HepG2 (cell line): Measurements from ENCODE around the gene FBXL13. TPM values are rescaled to one million over a fixed set of nuclear protein-coding genes. Genes with fewer than 3 reads are reported as not detected.

Experiments used
- ATAC-seq: fragments of 200-7000 bp; cut with Tn5 transposase; 3 replicates; pipeline ENCODE4 v1.9.1; 2020; ENCODE audit warnings: mild to moderate bottlenecking, moderate library complexity
- BruUV-seq: library from RNA; stranded (reverse); fragments of 400-500 nt; replicated peaks from 2 replicates; lab custom pipeline; 2021; lab: Mats Ljungman, UMichigan
- CTCF ChIA-PET: fragments of 300-600 bp; formaldehyde crosslinking; extraction: SDS; loops from one replicate; lab custom pipeline; 2021; ENCODE audit warnings: low total read pairs, inconsistent platforms, low intra/inter-chr PET ratio; lab: Yijun Ruan, JAX
- POLR2A ChIA-PET: fragments of 350-600 bp; sonication (Branson Sonifier 250); formaldehyde crosslinking; loops from one replicate; lab custom pipeline; 2020; ENCODE audit warnings: antibody characterized with exemption, inconsistent platforms; lab: Yijun Ruan, JAX
- DNase-seq: peaks from one replicate; pipeline ENCODE4 v3.0.0-alpha.2; 2015; ENCODE audit warnings: low spot score
- FAIRE-seq: peaks from 3 replicates; lab custom pipeline; 2011; peaks lifted over from hg19 to GRCh38; lab: Jason Lieb, UNC
- H2AFZ ChIP-seq: one replicate; pipeline ENCODE4 v1.6.1; 2011; ENCODE audit warnings: low read length, inconsistent platforms
- H3K27ac ChIP-seq: fragments of 300-600 bp; 3 replicates; pipeline ENCODE4 v1.8.0; 2011; ENCODE audit warnings: mixed run types, mild to moderate bottlenecking, mixed read lengths, low read length, inconsistent platforms; ENCODE audit not compliant: insufficient read depth; ENCODE audit errors: extremely low read length
- H3K27me3 ChIP-seq, 2 experiments: fragments of 200-600 bp in 1 of 2; 2 replicates in 1 of 2; 3 replicates in 1 of 2; pipeline versions ENCODE4 v1.6.0 to v1.8.0; 2011; ENCODE audit warnings: low read length in 2 of 2, mild to moderate bottlenecking in 2 of 2, moderate library complexity in 2 of 2, inconsistent platforms in 1 of 2; ENCODE audit not compliant: insufficient read depth in 2 of 2, control insufficient read depth in 1 of 2
- H3K36me3 ChIP-seq, 2 experiments: fragments of 200-600 bp in 1 of 2; replicated peaks in 1 of 2; 2 replicates in 1 of 2; 3 replicates in 1 of 2; pipeline versions ENCODE4 v1.5.1 to v1.8.0; 2011; ENCODE audit warnings: low read length in 2 of 2, inconsistent platforms in 1 of 2; ENCODE audit not compliant: insufficient read depth in 2 of 2, control insufficient read depth in 1 of 2
- H3K4me1 ChIP-seq: 2 replicates; pipeline ENCODE4 v1.5.1; 2012; ENCODE audit warnings: low read length, inconsistent platforms; ENCODE audit not compliant: insufficient read depth
- H3K4me2 ChIP-seq: 2 replicates; pipeline ENCODE4 v1.6.0; 2011; ENCODE audit warnings: low read depth, low read length, inconsistent platforms
- H3K4me3 ChIP-seq, 3 experiments: fragments of 200-600 bp in 1 of 3; sonication (generic), shearing (Covaris generic) in 1 of 3; replicated peaks in 1 of 3; 2 replicates each; pipeline ENCODE4 v1.5.1; 2011 to 2016; ENCODE audit warnings: low read length in 3 of 3, inconsistent platforms in 2 of 3, low read depth in 2 of 3, mild to moderate bottlenecking in 2 of 3, control low read depth in 1 of 3, mixed read lengths in 1 of 3; ENCODE audit not compliant: insufficient read depth in 1 of 3
- H3K79me2 ChIP-seq: one replicate; pipeline ENCODE4 v1.6.1; 2011; ENCODE audit warnings: low read length, inconsistent platforms; ENCODE audit not compliant: insufficient read depth
- H3K9ac ChIP-seq: 2 replicates; pipeline ENCODE4 v1.6.0; 2011; ENCODE audit warnings: mild to moderate bottlenecking, low read depth, low read length, inconsistent platforms; ENCODE audit not compliant: insufficient read depth
- H3K9me3 ChIP-seq: 2 replicates; pipeline ENCODE4 v1.5.1; 2012; ENCODE audit warnings: mild to moderate bottlenecking, low read length
- H4K20me1 ChIP-seq: 2 replicates; pipeline ENCODE4 v1.6.0; 2011; ENCODE audit warnings: inconsistent platforms, mild to moderate bottlenecking, low read length, moderate library complexity; ENCODE audit not compliant: insufficient read depth
- AGO2 ChIP-seq: fragments of 200-400 bp; formaldehyde crosslinking; optimal IDR thresholded peaks from 2 replicates; pipeline ENCODE3; 2017; ENCODE audit warnings: mild to moderate bottlenecking, low read depth, low read length, moderate library complexity
- EED ChIP-seq: sonication (generic); formaldehyde crosslinking; IDR thresholded peaks from 2 replicates; pipeline ENCODE4 v1.5.0; 2020; ENCODE audit warnings: mild to moderate bottlenecking, missing genetic modification reagents
- IRF2 ChIP-seq: IDR thresholded peaks from 2 replicates; pipeline ENCODE4 v1.6.1; 2018; ENCODE audit warnings: missing genetic modification reagents, missing compliant biosample characterization
- MED13 ChIP-seq: sonication (generic); formaldehyde crosslinking; IDR thresholded peaks from 2 replicates; pipeline ENCODE4 v1.5.0; 2020; ENCODE audit warnings: missing genetic modification reagents
- MXD3 ChIP-seq: IDR thresholded peaks from 2 replicates; pipeline ENCODE4 v1.6.1; 2016; ENCODE audit warnings: mild to moderate bottlenecking, missing biosample characterization, missing genetic modification reagents
- NFYB ChIP-seq: sonication (generic); formaldehyde crosslinking; IDR thresholded peaks from 2 replicates; pipeline ENCODE4 v1.4.0; 2020; ENCODE audit warnings: missing genetic modification reagents
- POLR2G ChIP-seq: fragments of 200-400 bp; formaldehyde crosslinking; IDR thresholded peaks from 2 replicates; pipeline ENCODE4 v1.6.1; 2018; ENCODE audit warnings: mild to moderate bottlenecking, low read depth, low read length, moderate library complexity
- REPIN1 ChIP-seq: sonication (generic); formaldehyde crosslinking; IDR thresholded peaks from 2 replicates; pipeline ENCODE4 v1.8.0; 2022; ENCODE audit warnings: missing genetic modification reagents, low read depth, mild to moderate bottlenecking, borderline replicate concordance
- SAP130 ChIP-seq: IDR thresholded peaks from 2 replicates; pipeline ENCODE4 v1.6.1; 2016; ENCODE audit warnings: low read depth
- SOX5 ChIP-seq: IDR thresholded peaks from 2 replicates; pipeline ENCODE4 v1.6.1; 2016; ENCODE audit warnings: borderline replicate concordance
- SSRP1 ChIP-seq: IDR thresholded peaks from 2 replicates; pipeline ENCODE4 v1.6.1; 2016; ENCODE audit warnings: control low read depth
- TIGD3 ChIP-seq: sonication (generic); formaldehyde crosslinking; IDR thresholded peaks from 2 replicates; pipeline ENCODE4 v1.5.1; 2020; ENCODE audit warnings: mild to moderate bottlenecking, missing genetic modification reagents, borderline replicate concordance
- ZBTB42 ChIP-seq: sonication (generic); formaldehyde crosslinking; IDR thresholded peaks from 2 replicates; pipeline ENCODE4 v1.5.0; 2020; ENCODE audit warnings: mild to moderate bottlenecking, missing genetic modification reagents
- ZFP37 ChIP-seq: sonication (generic); formaldehyde crosslinking; IDR thresholded peaks from 2 replicates; pipeline ENCODE4 v1.4.0; 2020; ENCODE audit warnings: missing genetic modification reagents, borderline replicate concordance
- ZNF10 ChIP-seq: sonication (generic); formaldehyde crosslinking; IDR thresholded peaks from 2 replicates; pipeline ENCODE4 v1.4.0; 2020; ENCODE audit warnings: mild to moderate bottlenecking, low read depth, missing genetic modification reagents, borderline replicate concordance
- ZNF547 ChIP-seq: sonication (generic); formaldehyde crosslinking; IDR thresholded peaks from 2 replicates; pipeline ENCODE4 v1.5.1; 2020; ENCODE audit warnings: mild to moderate bottlenecking, missing genetic modification reagents
- ZNF552 ChIP-seq: sonication (generic); formaldehyde crosslinking; IDR thresholded peaks from 2 replicates; pipeline ENCODE4 v1.9.0; 2022; ENCODE audit warnings: missing genetic modification reagents, mild to moderate bottlenecking, borderline replicate concordance
- WGBS: methylation state at CpG from one replicate; pipeline ENCODE4 v1.1.6; 2017; ENCODE audit warnings: low lambda C conversion rate; 5-methylcytosine and 5-hydroxymethylcytosine counted together
- in situ Hi-C: cut with HindIII; loops from 2 replicates; pipeline ENCODE4 v1.10.0; 2017; ENCODE audit warnings: low pct_unique_long_range_greater_than_20kb; ENCODE audit not compliant: extremely low pct_ligation_motif_present
- intact Hi-C: fragments of 100-400 bp; cut with micrococcal nuclease; formaldehyde crosslinking; loops from one replicate; pipeline ENCODE4 v1.10.0; 2022; ENCODE audit not compliant: unreplicated experiment
- polyA plus RNA-seq, 8 experiments: library from polyadenylated mRNA; depleted of rRNA in 3 of 8; stranded (reverse) in 7 of 8; unstranded in 1 of 8; fragments of >200 nt; fragmentation: Illumina TruSeq in 4 of 8; extraction: Trizol in 4 of 8; gene quantifications; 2 replicates each; pipeline versions ENCODE4 v1.2.1 to v1.2.3, GENCODE V29; 2011 to 2016; ENCODE audit warnings: low read depth in 4 of 8, missing spikeins in 1 of 8, mixed read lengths in 1 of 8; ENCODE audit not compliant: insufficient read depth in 1 of 8
- total RNA-seq, 5 experiments: library from RNA; depleted of rRNA; stranded (reverse); fragments of >200 nt; fragmentation: Illumina TruSeq; extraction: Trizol; gene quantifications; 2 replicates each; pipeline ENCODE4 v1.2.3, GENCODE V29; 2016; ENCODE audit warnings: low read depth in 1 of 5
- TF ChIP-seq, protein P1 (sequence below): IDR thresholded peaks from 2 replicates; pipeline ENCODE4 v1.6.1; 2016; ENCODE audit warnings: missing compliant biosample characterization, missing genetic modification reagents, borderline replicate concordance
- TF ChIP-seq, protein P2 (sequence below): sonication (generic); formaldehyde crosslinking; IDR thresholded peaks from 2 replicates; pipeline ENCODE4 v1.4.0; 2020; ENCODE audit warnings: missing genetic modification reagents

FBXL13 gene
- total and polyA plus RNA-seq, 2 of the 13 experiments (the other 11 are each of a cell fraction or from before 2014, with no cell fraction given), result 0.24 to 0.77 TPM

- TF ChIP-seq MED13 (CRISPR knock-in tag) (no peak), SOX5 (CRISPR knock-in tag) (no peak)
Measured at GRCh38 chr7:103114576-103115008, 40.0 kb upstream of the FBXL13 start (continued).

DNA sequence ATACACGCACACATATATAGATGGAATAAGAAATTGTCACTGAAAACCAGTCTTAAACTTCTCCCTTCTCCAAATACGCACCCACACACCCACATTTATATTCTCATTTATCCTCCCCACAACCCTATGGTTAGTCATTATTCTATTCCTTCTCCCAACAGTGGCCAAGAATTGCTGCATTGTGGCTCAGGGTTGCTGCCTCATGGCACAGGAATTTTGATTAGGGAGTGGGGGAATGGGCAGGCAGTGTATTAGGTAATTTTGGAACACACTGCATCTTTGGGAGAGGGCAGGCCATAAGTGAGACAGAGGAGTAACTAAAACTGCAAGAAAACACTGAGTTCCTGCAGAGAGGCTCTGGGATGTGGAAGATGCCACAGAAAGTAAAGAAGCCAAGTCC lies 38.6 kb upstream of the FBXL13 start:
- H3K27me3 ChIP-seq, result no peaks in the 10 kb centered on the region
- in situ Hi-C loops (no loop called here), intact Hi-C loops (no loop called here)
- no TSS peak for BruUV-seq
- no peaks in the 10 kb centered on the region for H3K36me3 ChIP-seq
- 96% methylated on average over 2 of the region's 2 CpGs for WGBS
- H3K4me1 ChIP-seq, result no peaks in the 10 kb centered on the region
- no peak for FAIRE-seq
- no peak for ATAC-seq
- H4K20me1 ChIP-seq, result no peaks in the 10 kb centered on the region
- no peak overlapping the region for H2AFZ ChIP-seq
- H3K4me2 ChIP-seq, result no peak overlapping the region
- CTCF ChIA-PET, result no interaction called here
- no peaks in the 10 kb centered on the region for H3K79me2 ChIP-seq
- H3K9me3 ChIP-seq, result no peaks in the 10 kb centered on the region
- H3K4me3 ChIP-seq, result no peak overlapping the region
- no peak overlapping the region for H3K27ac ChIP-seq
- no peak for DNase-seq
- POLR2A ChIA-PET, result no interaction called here
- TF ChIP-seq AGO2, result no peak
- TF ChIP-seq POLR2G, result no peak
- TF ChIP-seq ZNF10 (CRISPR knock-in tag), result no peak
- TF ChIP-seq NFYB, result no peak
- no peak for TF ChIP-seq MXD3 (CRISPR knock-in tag)
- no peak for TF ChIP-seq ZBTB42 (CRISPR knock-in tag)
- no peak for TF ChIP-seq ZFP37
- TF ChIP-seq TIGD3, result no peak
- no peak for TF ChIP-seq IRF2
- TF ChIP-seq REPIN1 (CRISPR knock-in tag), result no peak
- TF ChIP-seq SSRP1, result no peak
- no peak for TF ChIP-seq SAP130
- TF ChIP-seq, protein P1, sequence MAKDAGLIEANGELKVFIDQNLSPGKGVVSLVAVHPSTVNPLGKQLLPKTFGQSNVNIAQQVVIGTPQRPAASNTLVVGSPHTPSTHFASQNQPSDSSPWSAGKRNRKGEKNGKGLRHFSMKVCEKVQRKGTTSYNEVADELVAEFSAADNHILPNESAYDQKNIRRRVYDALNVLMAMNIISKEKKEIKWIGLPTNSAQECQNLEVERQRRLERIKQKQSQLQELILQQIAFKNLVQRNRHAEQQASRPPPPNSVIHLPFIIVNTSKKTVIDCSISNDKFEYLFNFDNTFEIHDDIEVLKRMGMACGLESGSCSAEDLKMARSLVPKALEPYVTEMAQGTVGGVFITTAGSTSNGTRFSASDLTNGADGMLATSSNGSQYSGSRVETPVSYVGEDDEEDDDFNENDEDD (CRISPR knock-in tag), result no peak
- TF ChIP-seq EED (CRISPR knock-in tag), result no peak
- TF ChIP-seq ZNF547 (CRISPR knock-in tag), result no peak
- TF ChIP-seq, protein P2, sequence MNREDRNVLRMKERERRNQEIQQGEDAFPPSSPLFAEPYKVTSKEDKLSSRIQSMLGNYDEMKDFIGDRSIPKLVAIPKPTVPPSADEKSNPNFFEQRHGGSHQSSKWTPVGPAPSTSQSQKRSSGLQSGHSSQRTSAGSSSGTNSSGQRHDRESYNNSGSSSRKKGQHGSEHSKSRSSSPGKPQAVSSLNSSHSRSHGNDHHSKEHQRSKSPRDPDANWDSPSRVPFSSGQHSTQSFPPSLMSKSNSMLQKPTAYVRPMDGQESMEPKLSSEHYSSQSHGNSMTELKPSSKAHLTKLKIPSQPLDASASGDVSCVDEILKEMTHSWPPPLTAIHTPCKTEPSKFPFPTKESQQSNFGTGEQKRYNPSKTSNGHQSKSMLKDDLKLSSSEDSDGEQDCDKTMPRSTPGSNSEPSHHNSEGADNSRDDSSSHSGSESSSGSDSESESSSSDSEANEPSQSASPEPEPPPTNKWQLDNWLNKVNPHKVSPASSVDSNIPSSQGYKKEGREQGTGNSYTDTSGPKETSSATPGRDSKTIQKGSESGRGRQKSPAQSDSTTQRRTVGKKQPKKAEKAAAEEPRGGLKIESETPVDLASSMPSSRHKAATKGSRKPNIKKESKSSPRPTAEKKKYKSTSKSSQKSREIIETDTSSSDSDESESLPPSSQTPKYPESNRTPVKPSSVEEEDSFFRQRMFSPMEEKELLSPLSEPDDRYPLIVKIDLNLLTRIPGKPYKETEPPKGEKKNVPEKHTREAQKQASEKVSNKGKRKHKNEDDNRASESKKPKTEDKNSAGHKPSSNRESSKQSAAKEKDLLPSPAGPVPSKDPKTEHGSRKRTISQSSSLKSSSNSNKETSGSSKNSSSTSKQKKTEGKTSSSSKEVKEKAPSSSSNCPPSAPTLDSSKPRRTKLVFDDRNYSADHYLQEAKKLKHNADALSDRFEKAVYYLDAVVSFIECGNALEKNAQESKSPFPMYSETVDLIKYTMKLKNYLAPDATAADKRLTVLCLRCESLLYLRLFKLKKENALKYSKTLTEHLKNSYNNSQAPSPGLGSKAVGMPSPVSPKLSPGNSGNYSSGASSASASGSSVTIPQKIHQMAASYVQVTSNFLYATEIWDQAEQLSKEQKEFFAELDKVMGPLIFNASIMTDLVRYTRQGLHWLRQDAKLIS, result no peak
- no peak for TF ChIP-seq ZNF552
- no peak overlapping the region for H3K9ac ChIP-seq
